ENCODE results near the gene SERPINB6.
A peak's percentile ranks its signal among the peaks of the same experiment; 100 is the strongest.
"Not testable (repeated sequence)": the region's sequence is repeated elsewhere in the genome, so short reads cannot be mapped to it uniquely, and the experiment has no call there.

The SERPINB6 gene

GRCh38 chr6:3005874-3006273 lies 34.5 kb upstream of the SERPINB6 start:
- no peak for TF ChIP-seq CTCF (conservative IDR thresholded peaks at IDR 0.05)
- no peak overlapping the region for H3K27ac ChIP-seq

GRCh38 chr6:3005077-3005476 lies 33.7 kb upstream of the SERPINB6 start:
- H3K27ac ChIP-seq = no peak overlapping the region
- TF ChIP-seq CTCF (conservative IDR thresholded peaks at IDR 0.05) = no peak

GRCh38 chr6:3003226-3003625 lies 31.9 kb upstream of the SERPINB6 start:
- not testable (repeated sequence) for H3K27ac ChIP-seq

GRCh38 chr6:3001773-3002293 lies 30.5 kb upstream of the SERPINB6 start:
- TF ChIP-seq CTCF (conservative IDR thresholded peaks at IDR 0.05) = peak; percentile 65
- H3K27ac ChIP-seq = no peak overlapping the region

GRCh38 chr6:3001146-3001772 lies 29.9 kb upstream of the SERPINB6 start:
- H3K27ac ChIP-seq = no peak overlapping the region
- no peak for TF ChIP-seq CTCF (conservative IDR thresholded peaks at IDR 0.05)

GRCh38 chr6:2999618-3000557 lies 28.5 kb upstream of the SERPINB6 start, which contains the start of gene NQO2:
NQO2 (plus strand) TSS chr6:2999894; CDS start chr6:3006553, 6,659 bp downstream.
- H3K27ac ChIP-seq = peak within 1 kb of the TSS; percentile 67
- TF ChIP-seq CTCF (conservative IDR thresholded peaks at IDR 0.05) = no peak

GRCh38 chr6:2998998-2999617 lies 27.7 kb upstream of the SERPINB6 start:
- H3K27ac ChIP-seq = peak overlapping the region; percentile 25; the same call in 1 of the 2 replicates
- no peak for TF ChIP-seq CTCF (conservative IDR thresholded peaks at IDR 0.05)

Data from VCaP (cell line).